Colonic mucosa (tissue), 4 donors: ENCODE results near the gene SUV39H1. TPM values are rescaled to one million over a fixed set of nuclear protein-coding genes. Genes with fewer than 3 reads are reported as not detected.
"Not testable (repeated sequence)": the region's sequence is repeated elsewhere in the genome, so short reads cannot be mapped to it uniquely, and the experiment has no call there.

Source experiments
- DNase-seq: peaks from one replicate; pipeline ENCODE4 v3.0.0-alpha.2; 2020
- H3K27ac ChIP-seq: fragments of 200-600 bp; one replicate; pipeline ENCODE4 v1.8.0; 2021
- H3K27me3 ChIP-seq: fragments of 200-600 bp; one replicate; pipeline ENCODE4 v1.8.0; 2021
- H3K36me3 ChIP-seq: fragments of 200-600 bp; one replicate; pipeline ENCODE4 v1.8.0; 2021
- H3K4me1 ChIP-seq: fragments of 200-600 bp; one replicate; pipeline ENCODE4 v1.8.0; 2021; ENCODE audit warnings: mild to moderate bottlenecking
- H3K4me3 ChIP-seq: fragments of 200-600 bp; one replicate; pipeline ENCODE4 v1.8.0; 2021
- H3K9ac ChIP-seq, 2 donors: one replicate each; pipeline ENCODE4 v1.7.0; 2013; ENCODE audit warnings: control low read depth in 2 of 2, low read depth in 2 of 2, low read length in 2 of 2
- H3K9me3 ChIP-seq: fragments of 200-600 bp; one replicate; pipeline ENCODE4 v1.8.0; 2021
- CTCF ChIP-seq: fragments of 200-600 bp; IDR thresholded peaks from one replicate; pipeline ENCODE4 v1.8.0; 2022; ENCODE audit warnings: antibody characterized with exemption, mild to moderate bottlenecking
- intact Hi-C: fragments of 100-400 bp; cut with DNase I; formaldehyde crosslinking; loops from one replicate; pipeline ENCODE4 v1.14.1; 2022
- total RNA-seq, 2 donors: library from RNA; stranded (reverse); fragmentation: NEBNext Ultra II Directional in 1 of 2; extraction: Animal tissue kit (Norgen Biotek cat#: 25700) in 1 of 2; gene quantifications; one replicate each; pipeline ENCODE4 v1.2.1, GENCODE V29; 2021
- donor health status: healthy.
- donor health status: DM: no; HTN: no; CAD: no.
- donor health status: DM: no; HTN: no; CAD: no.

SUV39H1 gene
- 10 to 100 TPM in 1 of 2 donors, 1 to 10 TPM in 1; 4.8 to 16.8 TPM for total RNA-seq

GRCh38 chrX:48696301-48696908 lies at the start of gene SUV39H1:
Gene SUV39H1, plus strand, starts transcription at chrX:48696734. Its CDS starts 51 bp downstream, at chrX:48696785.
- H3K27me3 ChIP-seq = peaks cover 3% of the 10 kb centered on the region
- no peaks in the 10 kb centered on the region for H3K4me1 ChIP-seq
- no peaks in the 10 kb centered on the region for H3K9me3 ChIP-seq
- no peak for TF ChIP-seq CTCF
- peak; percentile 85 for DNase-seq
- H3K36me3 ChIP-seq = no peaks in the 10 kb centered on the region
- peak within 1 kb of the TSS; percentile 36 for H3K4me3 ChIP-seq
- intact Hi-C loops = no loop called here
- H3K9ac ChIP-seq = peak within 1 kb of the TSS; percentile 61 to 75
- H3K27ac ChIP-seq = peak within 1 kb of the TSS; percentile 78

GRCh38 chrX:48648336-48648751 lies 48.2 kb upstream of the SUV39H1 start:
- TF ChIP-seq CTCF = peak; percentile 27
- intact Hi-C loops = no loop called here
- Histone ChIP-seq H3K4me1 (no peaks in the 10 kb centered on the region), H3K27me3 (no peaks in the 10 kb centered on the region), H3K27ac (no peak overlapping the region), H3K4me3 (no peak overlapping the region), H3K9me3 (no peaks in the 10 kb centered on the region), H3K9ac (no peak overlapping the region), H3K36me3 (no peaks in the 10 kb centered on the region)
- peak; percentile 22 for DNase-seq

GRCh38 chrX:48649102-48649501 lies 47.4 kb upstream of the SUV39H1 start:
- intact Hi-C loops = no loop called here
- DNase-seq = no peak
- H3K27me3 ChIP-seq = no peaks in the 10 kb centered on the region
- H3K36me3 ChIP-seq = no peaks in the 10 kb centered on the region
- no peaks in the 10 kb centered on the region for H3K9me3 ChIP-seq
- no peak overlapping the region for H3K9ac ChIP-seq
- TF ChIP-seq CTCF = no peak
- H3K4me3 ChIP-seq = no peak overlapping the region
- no peaks in the 10 kb centered on the region for H3K4me1 ChIP-seq
- no peak overlapping the region for H3K27ac ChIP-seq

- H3K4me1 ChIP-seq, H3K27me3 ChIP-seq, H3K4me3 ChIP-seq, H3K36me3 ChIP-seq, H3K9me3 ChIP-seq, intact Hi-C loops, H3K9ac ChIP-seq, DNase-seq, H3K27ac ChIP-seq: not testable (repeated sequence)
These were observed 44.4 kb upstream of the SUV39H1 start for GRCh38 chrX:48652055-48652579.

- DNase-seq, intact Hi-C loops, H3K4me3 ChIP-seq: not testable (repeated sequence)
These were observed 41.8 kb upstream of the SUV39H1 start for GRCh38 chrX:48654746-48655145.

GRCh38 chrX:48659686-48660085 lies 36.8 kb upstream of the SUV39H1 start:
- DNase-seq, H3K4me3 ChIP-seq, H3K4me1 ChIP-seq, intact Hi-C loops, H3K36me3 ChIP-seq, H3K9ac ChIP-seq, H3K27ac ChIP-seq, H3K9me3 ChIP-seq, H3K27me3 ChIP-seq: not testable (repeated sequence)

More at GRCh38 chrX:48654746-48655145, 41.8 kb upstream of the SUV39H1 start:
- not testable (repeated sequence) for H3K4me1 ChIP-seq, H3K36me3 ChIP-seq, H3K27ac ChIP-seq, H3K27me3 ChIP-seq, H3K9ac ChIP-seq, H3K9me3 ChIP-seq

GRCh38 chrX:48663241-48663640 lies 33.3 kb upstream of the SUV39H1 start:
- Histone ChIP-seq H3K36me3 (no peaks in the 10 kb centered on the region), H3K4me3 (no peak overlapping the region), H3K9ac (no peak overlapping the region), H3K9me3 (no peaks in the 10 kb centered on the region), H3K27ac (no peak overlapping the region), H3K27me3 (no peaks in the 10 kb centered on the region), H3K4me1 (no peaks in the 10 kb centered on the region)
- intact Hi-C loops = no loop called here
- no peak for TF ChIP-seq CTCF
- DNase-seq = no peak
